ENCODE measurements around the gene CDH23. TPM values are rescaled to one million over a fixed set of nuclear protein-coding genes. Genes with fewer than 3 reads are reported as not detected.

CDH23 gene
- total RNA-seq, 6 donors from 2014 or later = 4.7 to 29.3 (median 10.4) TPM

GRCh38 chr10:71517298-71518169 lies 120.8 kb downstream of the CDH23 start:
- H3K4me3 ChIP-seq = no peak overlapping the region
- no peaks in the 10 kb centered on the region for H3K4me1 ChIP-seq
- no peak for TF ChIP-seq CTCF (IDR thresholded peaks at IDR 0.05)
- TF ChIP-seq POLR2A (IDR thresholded peaks at IDR 0.05) = no peak
- TF ChIP-seq POLR2AphosphoS5 (IDR thresholded peaks at IDR 0.05) = no peak
- TF ChIP-seq EP300 (IDR thresholded peaks at IDR 0.05) = no peak
- H3K9me3 ChIP-seq = no peaks in the 10 kb centered on the region
- H3K27ac ChIP-seq = no peak overlapping the region
- no peaks in the 10 kb centered on the region for H3K27me3 ChIP-seq
- ATAC-seq (ENCODE audit: low FRiP score in 2 of 2) (no peak), DNase-seq (no peak)
- H3K36me3 ChIP-seq = no peaks in the 10 kb centered on the region
- 84 to 88% methylated on average over 9 to 18 of the region's 18 CpGs for WGBS, 2 donors

GRCh38 chr10:71520042-71520441 lies 123.3 kb downstream of the CDH23 start:
- no peaks in the 10 kb centered on the region for H3K9me3 ChIP-seq
- no peak overlapping the region for H3K4me3 ChIP-seq
- TF ChIP-seq POLR2A (IDR thresholded peaks at IDR 0.05) = no peak
- WGBS, 2 donors = 77 to 87% methylated on average over 7 to 8 of the region's 8 CpGs
- no peaks in the 10 kb centered on the region for H3K36me3 ChIP-seq
- no peaks in the 10 kb centered on the region for H3K27me3 ChIP-seq
- no peak for ATAC-seq (ENCODE audit: low FRiP score in 2 of 2)
- no peaks in the 10 kb centered on the region for H3K4me1 ChIP-seq
- no peak overlapping the region for H3K27ac ChIP-seq
- DNase-seq = no peak

DNA sequence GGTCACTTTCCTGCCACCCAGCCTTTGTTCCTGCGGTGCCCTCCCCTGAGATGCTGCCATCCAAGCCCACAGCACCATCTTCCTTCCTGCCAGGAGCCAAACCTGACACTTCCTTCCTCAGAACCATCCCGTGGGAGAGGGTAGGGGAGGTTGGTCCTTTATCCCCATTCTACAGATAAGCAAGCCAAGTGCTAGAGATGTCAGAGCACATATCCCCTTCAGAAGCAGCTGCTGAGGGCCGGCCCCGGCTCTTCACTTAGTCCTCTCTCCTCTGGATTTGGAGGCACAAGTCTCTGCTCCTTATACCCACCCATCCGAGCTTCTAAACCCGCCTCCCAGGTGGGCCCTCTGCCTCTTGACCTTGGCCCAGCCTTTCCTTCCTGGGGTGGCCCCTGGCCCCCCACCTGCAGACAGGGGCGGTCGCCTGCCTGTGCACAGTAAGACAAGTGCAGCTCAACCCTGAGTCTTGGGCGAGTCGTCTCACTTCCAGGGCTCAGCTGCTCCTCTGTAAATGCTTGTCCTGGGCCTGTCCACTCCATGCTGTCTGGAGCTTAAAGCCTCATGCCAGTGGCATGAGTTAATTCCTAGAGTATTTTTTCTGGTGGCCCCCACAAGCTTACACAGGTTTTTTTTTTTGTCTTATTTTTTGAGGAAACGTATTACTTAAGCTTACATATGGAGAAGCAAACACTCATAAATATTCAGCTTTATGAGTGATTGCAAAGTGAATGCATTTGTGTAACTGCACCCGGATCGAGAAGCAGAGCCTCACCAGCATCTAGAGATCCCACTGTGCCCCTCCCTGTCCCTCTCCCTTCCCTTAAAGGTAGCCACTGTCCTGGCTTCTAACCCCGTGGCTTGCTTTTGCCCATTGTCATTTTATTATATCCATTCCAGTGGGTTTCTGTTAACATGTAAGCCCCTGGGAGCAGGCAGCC lies 125.1 kb downstream of the CDH23 start:
- 81 to 83% methylated on average over 14 of the region's 14 CpGs for WGBS, 2 donors
- ATAC-seq (ENCODE audit: low FRiP score in 2 of 2) = no peak
- Histone ChIP-seq H3K27ac (no peak overlapping the region), H3K9me3 (no peaks in the 10 kb centered on the region), H3K27me3 (no peaks in the 10 kb centered on the region), H3K4me1 (no peaks in the 10 kb centered on the region), H3K4me3 (no peak overlapping the region), H3K36me3 (no peaks in the 10 kb centered on the region)
- TF ChIP-seq CTCF (IDR thresholded peaks at IDR 0.05) = no peak
- no peak for TF ChIP-seq POLR2AphosphoS5 (IDR thresholded peaks at IDR 0.05)
- no peak for TF ChIP-seq EP300 (IDR thresholded peaks at IDR 0.05)
- TF ChIP-seq POLR2A (IDR thresholded peaks at IDR 0.05) = no peak
- DNase-seq = no peak

- no peaks in the 10 kb centered on the region for H3K4me1 ChIP-seq
- TF ChIP-seq POLR2AphosphoS5 (IDR thresholded peaks at IDR 0.05) = no peak
- no peak for TF ChIP-seq CTCF (IDR thresholded peaks at IDR 0.05)
- TF ChIP-seq POLR2A (IDR thresholded peaks at IDR 0.05) = no peak
- H3K36me3 ChIP-seq = no peaks in the 10 kb centered on the region
- 88 to 89% methylated on average over 5 of the region's 5 CpGs for WGBS, 2 donors
- H3K4me3 ChIP-seq = no peak overlapping the region
- no peak for DNase-seq
- no peaks in the 10 kb centered on the region for H3K27me3 ChIP-seq
- no peak overlapping the region for H3K27ac ChIP-seq
- ATAC-seq (ENCODE audit: low FRiP score in 2 of 2) = no peak
- H3K9me3 ChIP-seq = no peaks in the 10 kb centered on the region
Measured at GRCh38 chr10:71522442-71523144, 125.9 kb downstream of the CDH23 start.

GRCh38 chr10:71523756-71524155 lies 127.0 kb downstream of the CDH23 start:
- H3K36me3 ChIP-seq = no peaks in the 10 kb centered on the region
- TF ChIP-seq CTCF (IDR thresholded peaks at IDR 0.05) (no peak), EP300 (IDR thresholded peaks at IDR 0.05) (no peak), POLR2A (IDR thresholded peaks at IDR 0.05) (no peak), POLR2AphosphoS5 (IDR thresholded peaks at IDR 0.05) (no peak)
- WGBS, 2 donors = 86% methylated on average over 6 of the region's 6 CpGs

More at GRCh38 chr10:71523756-71524155, 127.0 kb downstream of the CDH23 start:
- no peaks in the 10 kb centered on the region for H3K27me3 ChIP-seq
- no peaks in the 10 kb centered on the region for H3K9me3 ChIP-seq
- no peak overlapping the region for H3K4me3 ChIP-seq
- no peak overlapping the region for H3K27ac ChIP-seq
- DNase-seq = no peak
- no peaks in the 10 kb centered on the region for H3K4me1 ChIP-seq
- no peak for ATAC-seq (ENCODE audit: low FRiP score in 2 of 2)

All from upper lobe of left lung (tissue), 6 donors.